Activated T-cell treated with anti-CD3 and anti-CD28 coated beads for 24 hours (primary cell): ENCODE results near the gene SAMD1.

ENCODE experiments used
- DNase-seq: peaks from one replicate; pipeline ENCODE4 v3.0.0-alpha.2; 2020; ENCODE audit warnings: low read depth

Gene SAMD1

GRCh38 chr19:14113762-14114414 lies 23.3 kb upstream of the SAMD1 start:
- peak; percentile 27 for DNase-seq

- no peak for DNase-seq
These were observed 22.3 kb upstream of the SAMD1 start for GRCh38 chr19:14112809-14113385.

- no peak for DNase-seq
These were observed 21.7 kb upstream of the SAMD1 start for GRCh38 chr19:14112051-14112808.

- no peak for DNase-seq
These were observed 20.9 kb upstream of the SAMD1 start for GRCh38 chr19:14111486-14111885.

- no peak for DNase-seq
These were observed 20.1 kb upstream of the SAMD1 start for GRCh38 chr19:14110650-14111049.

- no peak for DNase-seq
These were observed 17.3 kb upstream of the SAMD1 start for GRCh38 chr19:14107581-14108461.

- no peak for DNase-seq
These were observed 16.3 kb upstream of the SAMD1 start for GRCh38 chr19:14106840-14107239.

GRCh38 chr19:14105680-14106079 lies 15.1 kb upstream of the SAMD1 start:
- no peak for DNase-seq

- DNase-seq: no peak
These were observed 12.8 kb upstream of the SAMD1 start for GRCh38 chr19:14103310-14103709.

GRCh38 chr19:14102756-14103155 lies 12.2 kb upstream of the SAMD1 start:
- no peak for DNase-seq

GRCh38 chr19:14102102-14102696 lies 11.6 kb upstream of the SAMD1 start:
- no peak for DNase-seq

- DNase-seq: no peak
These were observed 10.5 kb upstream of the SAMD1 start for GRCh38 chr19:14101003-14101545.

- no peak for DNase-seq
These were observed 7.1 kb upstream of the SAMD1 start for GRCh38 chr19:14097532-14098151.

GRCh38 chr19:14096272-14096992 lies 5.9 kb upstream of the SAMD1 start:
- no peak for DNase-seq

- no peak for DNase-seq
These were observed 4.3 kb upstream of the SAMD1 start for GRCh38 chr19:14094854-14095253.

- no peak for DNase-seq
These were observed 2.7 kb upstream of the SAMD1 start for GRCh38 chr19:14093117-14093823.

GRCh38 chr19:14091813-14092462 lies 1.4 kb upstream of the SAMD1 start:
- peak; percentile 45 for DNase-seq

- no peak for DNase-seq
These were observed 696 bp upstream of the SAMD1 start for GRCh38 chr19:14091081-14091812.
